KMS-11 (cell line): ENCODE data around the gene BPGM.

ENCODE experiments used
- H2AFZ ChIP-seq: fragments of 200-600 bp; sonication (generic); 2 replicates; pipeline ENCODE4 v1.6.1; 2016; ENCODE audit warnings: antibody characterized with exemption, mixed run types, low read depth
- H3K27ac ChIP-seq: fragments of 200-600 bp; sonication (generic); 2 replicates; pipeline ENCODE4 v1.6.1; 2016; ENCODE audit warnings: mild to moderate bottlenecking, mixed run types
- H3K27me3 ChIP-seq: fragments of 200-600 bp; sonication (generic); 2 replicates; pipeline ENCODE4 v1.6.1; 2017; ENCODE audit warnings: mild to moderate bottlenecking, low read depth, mixed run types, moderate library complexity; ENCODE audit not compliant: insufficient read depth
- H3K36me3 ChIP-seq: fragments of 200-600 bp; sonication (generic); 2 replicates; pipeline ENCODE4 v1.6.1; 2017; ENCODE audit warnings: mild to moderate bottlenecking, mixed run types; ENCODE audit not compliant: insufficient read depth
- H3K4me1 ChIP-seq: fragments of 200-600 bp; sonication (generic); 2 replicates; pipeline ENCODE4 v1.6.1; 2016; ENCODE audit warnings: mild to moderate bottlenecking, low read depth, mixed run types; ENCODE audit not compliant: poor library complexity, severe bottlenecking
- H3K4me2 ChIP-seq: fragments of 200-600 bp; sonication (generic); 2 replicates; pipeline ENCODE4 v1.7.0; 2016; ENCODE audit warnings: mild to moderate bottlenecking, mixed run types
- H3K4me3 ChIP-seq: fragments of 200-600 bp; sonication (generic); IDR thresholded peaks from 2 replicates; pipeline ENCODE4 v1.6.1; 2017; ENCODE audit warnings: low read depth, low read length, mixed read lengths; ENCODE audit not compliant: insufficient read depth
- H3K79me2 ChIP-seq: fragments of 200-600 bp; sonication (generic); 2 replicates; pipeline ENCODE4 v1.6.1; 2016; ENCODE audit warnings: low read depth, mixed run types; ENCODE audit not compliant: insufficient read depth
- H3K9ac ChIP-seq: fragments of 200-600 bp; sonication (generic); 2 replicates; pipeline ENCODE4 v1.6.1; 2016; ENCODE audit warnings: mild to moderate bottlenecking, mixed run types
- H4K20me1 ChIP-seq: fragments of 200-600 bp; sonication (generic); 2 replicates; pipeline ENCODE4 v1.6.1; 2016; ENCODE audit warnings: mild to moderate bottlenecking, mixed run types; ENCODE audit not compliant: insufficient read depth
- TF ChIP-seq, protein P1 (sequence below): fragments of 200-600 bp; sonication (generic); conservative IDR thresholded peaks from 2 replicates; pipeline ENCODE4 v1.6.1; 2017; ENCODE audit warnings: low read depth, mild to moderate bottlenecking, antibody characterized with exemption, low read length, moderate library complexity, mixed read lengths

The BPGM gene

GRCh38 chr7:134616611-134617010 is 30.0 kb upstream of the BPGM start:
- no peaks in the 10 kb centered on the region for H3K36me3 ChIP-seq
- H3K9ac ChIP-seq, result no peak overlapping the region
- no peak overlapping the region for H2AFZ ChIP-seq
- no peak overlapping the region for H3K4me3 ChIP-seq
- H3K4me1 ChIP-seq, result peaks cover 9% of the 10 kb centered on the region
- H3K79me2 ChIP-seq, result no peaks in the 10 kb centered on the region
- no peaks in the 10 kb centered on the region for H3K27me3 ChIP-seq
- H4K20me1 ChIP-seq, result no peaks in the 10 kb centered on the region
- no peak overlapping the region for H3K27ac ChIP-seq
- H3K4me2 ChIP-seq, result no peak overlapping the region
- TF ChIP-seq, protein P1, sequence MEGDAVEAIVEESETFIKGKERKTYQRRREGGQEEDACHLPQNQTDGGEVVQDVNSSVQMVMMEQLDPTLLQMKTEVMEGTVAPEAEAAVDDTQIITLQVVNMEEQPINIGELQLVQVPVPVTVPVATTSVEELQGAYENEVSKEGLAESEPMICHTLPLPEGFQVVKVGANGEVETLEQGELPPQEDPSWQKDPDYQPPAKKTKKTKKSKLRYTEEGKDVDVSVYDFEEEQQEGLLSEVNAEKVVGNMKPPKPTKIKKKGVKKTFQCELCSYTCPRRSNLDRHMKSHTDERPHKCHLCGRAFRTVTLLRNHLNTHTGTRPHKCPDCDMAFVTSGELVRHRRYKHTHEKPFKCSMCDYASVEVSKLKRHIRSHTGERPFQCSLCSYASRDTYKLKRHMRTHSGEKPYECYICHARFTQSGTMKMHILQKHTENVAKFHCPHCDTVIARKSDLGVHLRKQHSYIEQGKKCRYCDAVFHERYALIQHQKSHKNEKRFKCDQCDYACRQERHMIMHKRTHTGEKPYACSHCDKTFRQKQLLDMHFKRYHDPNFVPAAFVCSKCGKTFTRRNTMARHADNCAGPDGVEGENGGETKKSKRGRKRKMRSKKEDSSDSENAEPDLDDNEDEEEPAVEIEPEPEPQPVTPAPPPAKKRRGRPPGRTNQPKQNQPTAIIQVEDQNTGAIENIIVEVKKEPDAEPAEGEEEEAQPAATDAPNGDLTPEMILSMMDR, result no peak

DNA sequence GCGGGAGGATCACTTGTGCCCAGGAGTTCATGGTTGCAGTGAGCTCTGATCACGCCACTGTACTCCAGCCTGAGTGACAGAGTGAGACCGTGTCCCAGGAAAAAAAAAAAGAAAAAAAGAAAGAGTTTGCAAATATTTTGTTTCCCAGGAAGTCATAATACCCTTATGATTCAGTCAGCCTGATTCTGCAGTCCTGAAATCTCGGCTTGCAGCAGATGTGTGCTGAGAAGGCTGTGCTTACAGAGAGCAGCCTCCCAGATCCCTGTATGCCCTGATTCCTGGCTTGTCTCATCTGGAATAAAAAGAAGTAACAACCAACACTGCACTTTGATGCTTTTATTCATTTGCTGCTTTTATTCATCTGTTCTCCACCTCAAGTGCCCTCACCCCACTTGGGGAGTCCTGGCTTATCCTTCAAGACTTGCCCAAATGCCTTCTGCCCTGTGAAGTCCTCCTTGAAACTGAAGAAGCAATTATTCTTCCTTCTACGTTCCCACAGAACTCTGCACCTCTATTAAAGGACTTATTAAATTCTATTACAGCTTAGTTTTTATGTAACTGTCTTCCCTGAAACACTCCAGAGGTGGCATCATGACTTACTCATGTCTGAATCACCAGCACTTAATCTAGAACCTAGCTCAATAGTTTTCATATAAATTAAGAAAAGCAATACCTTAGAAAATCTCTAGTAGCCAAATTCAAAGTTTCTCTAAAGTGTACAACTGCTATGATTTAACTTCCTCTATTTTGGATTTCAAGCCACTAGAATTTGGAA is 27.7 kb upstream of the BPGM start:
- Histone ChIP-seq H2AFZ (no peak overlapping the region), H3K9ac (no peak overlapping the region), H3K27me3 (no peaks in the 10 kb centered on the region), H3K27ac (no peak overlapping the region), H3K79me2 (no peaks in the 10 kb centered on the region), H3K4me1 (peaks cover 9% of the 10 kb centered on the region), H3K4me3 (no peak overlapping the region), H3K36me3 (no peaks in the 10 kb centered on the region), H4K20me1 (no peaks in the 10 kb centered on the region), H3K4me2 (no peak overlapping the region)
- TF ChIP-seq, protein P1, result no peak

- Histone ChIP-seq H3K27me3 (no peaks in the 10 kb centered on the region), H2AFZ (no peak overlapping the region), H3K9ac (no peak overlapping the region), H4K20me1 (no peaks in the 10 kb centered on the region), H3K4me3 (no peak overlapping the region), H3K27ac (no peak overlapping the region), H3K79me2 (no peaks in the 10 kb centered on the region), H3K4me1 (peaks cover 9% of the 10 kb centered on the region), H3K36me3 (no peaks in the 10 kb centered on the region), H3K4me2 (no peak overlapping the region)
- TF ChIP-seq, protein P1, result no peak
These were observed 26.9 kb upstream of the BPGM start for GRCh38 chr7:134619627-134620331.

GRCh38 chr7:134622303-134622995 is 24.2 kb upstream of the BPGM start:
- no peak overlapping the region for H3K9ac ChIP-seq
- H3K36me3 ChIP-seq, result no peaks in the 10 kb centered on the region
- H3K27me3 ChIP-seq, result no peaks in the 10 kb centered on the region
- no peak overlapping the region for H3K27ac ChIP-seq
- H3K79me2 ChIP-seq, result no peaks in the 10 kb centered on the region
- H3K4me1 ChIP-seq, result peaks cover 18% of the 10 kb centered on the region
- no peaks in the 10 kb centered on the region for H4K20me1 ChIP-seq
- no peak overlapping the region for H3K4me2 ChIP-seq
- H3K4me3 ChIP-seq, result no peak overlapping the region
- TF ChIP-seq, protein P1, result no peak
- no peak overlapping the region for H2AFZ ChIP-seq
